HG02885 (cell line): ENCODE data around the gene ITGBL1.

Source experiments
- ATAC-seq: cut with Tn5 transposase; IDR thresholded peaks from one replicate; pipeline ENCODE4 v1.9.1; 2021; ENCODE audit warnings: mild to moderate bottlenecking; ENCODE audit not compliant: unreplicated experiment, poor library complexity

ITGBL1 gene

DNA sequence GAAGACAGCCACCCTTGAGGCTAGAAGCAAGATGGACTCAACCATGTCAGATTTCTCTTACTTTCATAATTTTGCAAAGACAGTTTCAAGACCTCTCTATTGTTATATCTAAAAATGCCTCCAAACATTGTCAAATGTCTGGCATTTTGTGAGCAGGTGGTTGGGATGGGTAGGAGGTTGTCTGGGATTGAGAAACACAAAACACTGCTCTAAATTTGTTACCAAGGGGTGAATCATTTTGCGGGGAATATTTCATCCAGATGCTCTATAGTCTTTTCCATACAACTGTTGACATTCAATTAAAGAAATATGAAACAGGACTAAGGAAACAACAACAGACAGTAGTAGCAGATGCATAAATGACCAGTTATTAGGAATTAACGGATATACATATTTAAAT, 208.2 kb downstream of the ITGBL1 start:
- ATAC-seq = no peak

DNA sequence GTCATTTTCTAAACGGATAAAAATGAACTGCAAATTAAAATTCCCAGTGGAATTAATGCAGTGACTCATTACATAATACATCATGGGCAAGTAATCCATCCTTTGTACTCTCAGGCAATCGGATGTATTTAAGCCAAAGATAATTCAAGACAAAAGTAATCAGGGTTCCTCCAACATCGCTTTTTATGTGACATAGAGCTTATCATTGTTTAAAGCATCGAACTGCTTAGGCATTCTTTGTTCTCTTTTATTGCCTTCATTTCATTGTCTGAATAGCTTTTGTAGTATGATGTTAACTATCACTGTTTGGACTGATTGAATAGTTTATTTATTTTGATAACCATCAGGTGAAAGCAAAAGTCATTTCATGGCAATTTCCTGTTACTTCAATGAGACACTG, 209.4 kb downstream of the ITGBL1 start:
- no peak for ATAC-seq

DNA sequence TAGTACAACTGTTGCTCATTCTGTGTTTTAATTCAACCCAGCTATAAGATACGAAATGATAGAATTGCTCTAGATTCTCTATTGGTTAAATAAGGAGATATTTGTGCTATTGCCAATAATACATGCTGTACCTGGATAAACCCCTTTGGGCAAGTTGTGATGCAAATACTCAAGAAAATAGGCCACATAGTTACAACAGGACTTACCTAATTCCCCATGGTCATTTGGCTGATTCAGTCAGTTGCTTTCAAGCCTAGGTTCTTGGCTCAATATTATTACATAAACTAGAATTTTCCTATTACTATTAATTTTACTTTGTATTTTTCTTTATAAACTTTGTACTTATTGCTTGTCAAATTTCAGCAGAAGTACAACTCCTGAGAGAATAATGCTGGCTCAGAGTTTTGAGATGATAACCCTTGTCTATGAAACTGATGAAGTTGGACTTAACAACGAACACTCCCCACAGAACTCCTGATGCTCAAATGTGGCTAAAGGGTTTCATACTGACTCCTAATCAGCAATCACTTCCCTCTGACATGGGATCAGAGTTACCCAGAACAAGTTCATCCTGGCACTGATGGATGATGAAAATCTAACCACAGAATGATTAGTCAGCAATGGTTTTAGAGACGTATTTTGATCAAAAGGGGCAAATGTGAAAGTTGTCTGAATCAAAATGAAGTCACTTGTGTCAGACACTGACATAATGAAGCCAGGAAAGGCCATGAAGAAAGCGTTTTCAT, 221.1 kb downstream of the ITGBL1 start:
- no peak for ATAC-seq

DNA sequence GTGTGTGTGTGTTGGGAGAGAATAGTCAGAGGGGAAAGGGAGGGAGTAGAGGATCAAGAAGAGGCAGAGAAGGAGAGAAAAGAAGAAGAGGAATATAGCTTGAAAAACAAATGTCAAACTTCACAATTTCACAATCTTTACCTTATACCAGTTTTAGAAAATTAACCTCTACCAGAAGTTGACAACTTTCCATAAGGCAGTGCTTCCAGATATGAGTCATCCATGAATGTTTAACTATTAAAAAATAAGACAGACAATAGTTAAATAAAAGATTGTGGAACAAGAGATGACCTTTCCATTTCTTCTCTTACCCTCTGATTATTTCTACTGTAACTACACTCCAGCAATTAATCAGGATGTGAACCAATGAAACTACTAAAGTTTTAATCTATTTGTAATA, 229.4 kb downstream of the ITGBL1 start:
- no peak for ATAC-seq

DNA sequence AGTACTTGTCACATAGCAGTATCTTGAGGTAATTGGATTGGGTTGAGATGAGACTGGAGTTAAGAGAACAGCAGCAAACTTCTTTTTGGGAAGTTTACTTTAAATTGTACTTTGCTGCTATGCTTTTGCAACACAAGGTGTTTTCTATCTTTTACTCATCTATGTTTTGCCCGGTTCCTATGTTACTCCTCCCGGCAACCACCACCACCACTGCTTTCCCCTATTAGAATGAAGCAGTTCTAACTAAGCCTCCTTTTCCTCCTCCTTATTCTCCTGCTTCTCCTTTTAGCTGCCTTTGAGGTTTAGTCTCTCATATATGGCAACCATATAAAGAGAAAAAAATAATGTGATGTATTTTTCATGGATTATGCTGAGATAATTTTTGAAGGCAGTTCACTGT, 233.5 kb downstream of the ITGBL1 start:
- ATAC-seq = no peak

DNA sequence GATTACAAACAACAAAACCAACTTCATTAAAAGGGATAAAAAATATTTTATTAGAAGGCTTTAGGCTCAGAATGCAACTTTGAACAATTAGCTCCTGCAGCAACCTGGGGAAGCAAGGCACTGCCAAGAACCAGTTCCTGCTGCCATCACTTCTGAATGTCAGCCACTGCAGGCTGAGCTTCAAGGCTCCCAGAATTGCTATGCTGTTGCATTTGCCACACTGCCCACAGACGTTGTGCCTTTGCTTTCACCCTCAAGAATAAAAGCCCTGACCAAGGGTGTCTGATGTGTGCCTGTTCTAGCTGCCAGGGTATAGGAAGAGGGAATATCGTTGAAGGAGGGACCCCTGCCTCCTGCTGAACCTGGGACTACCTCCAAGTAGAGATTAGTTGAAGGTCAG, 238.4 kb downstream of the ITGBL1 start:
- ATAC-seq = no peak

DNA sequence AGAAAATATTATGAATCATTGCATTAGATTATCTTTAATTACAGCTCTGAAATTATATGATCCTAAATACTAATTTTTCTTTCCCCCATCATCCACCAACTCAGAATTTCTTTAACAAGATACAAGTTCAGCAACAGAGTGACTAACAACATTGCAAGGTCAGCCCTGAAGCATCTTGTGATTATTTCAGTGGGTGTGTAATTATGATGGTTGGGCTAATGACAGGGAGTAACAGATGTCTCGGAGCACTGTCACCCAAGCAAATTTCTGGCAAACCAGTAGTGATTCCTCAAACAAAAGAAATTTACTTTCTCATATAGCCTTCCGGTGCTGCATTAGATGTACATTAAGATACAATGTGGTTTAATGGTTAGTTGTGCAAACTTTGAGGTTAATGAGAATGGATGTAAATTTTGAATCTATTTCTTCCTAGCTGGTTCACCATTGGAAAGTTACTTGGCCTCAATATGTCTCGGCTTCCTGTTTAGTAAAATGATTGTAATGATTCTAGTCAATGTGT, 238.9 kb downstream of the ITGBL1 start:
- no peak for ATAC-seq

DNA sequence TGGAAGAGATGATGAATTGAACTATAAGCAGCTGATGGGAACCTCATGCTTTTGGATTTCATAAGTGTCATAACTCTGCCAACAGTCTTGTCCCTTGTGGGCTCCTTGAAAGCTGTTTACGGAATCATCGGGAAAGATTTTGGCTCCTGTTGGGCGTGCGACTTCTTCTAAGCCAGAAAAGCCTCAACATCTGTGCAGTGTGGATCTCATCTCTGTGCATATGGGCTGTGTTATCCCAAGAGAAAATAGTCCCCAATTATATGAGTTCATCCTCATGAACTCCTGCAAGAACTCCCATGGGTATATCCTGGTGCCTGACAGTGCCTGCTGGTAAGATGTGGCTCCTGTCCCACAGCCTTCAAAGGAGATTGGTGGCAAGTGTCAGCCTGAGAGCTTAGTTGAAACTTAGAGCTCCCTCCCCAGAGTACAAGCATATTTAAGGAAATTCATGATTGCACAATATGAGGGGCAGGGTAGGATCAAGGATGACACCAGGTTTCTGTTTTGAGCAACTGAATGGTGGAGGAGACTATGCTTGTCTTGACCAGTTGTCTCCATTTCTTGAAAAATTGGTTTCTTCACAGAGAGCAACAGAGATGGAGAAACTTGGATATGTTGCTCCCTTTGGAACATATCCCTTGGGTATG, 243.5 kb downstream of the ITGBL1 start:
- ATAC-seq = no peak

DNA sequence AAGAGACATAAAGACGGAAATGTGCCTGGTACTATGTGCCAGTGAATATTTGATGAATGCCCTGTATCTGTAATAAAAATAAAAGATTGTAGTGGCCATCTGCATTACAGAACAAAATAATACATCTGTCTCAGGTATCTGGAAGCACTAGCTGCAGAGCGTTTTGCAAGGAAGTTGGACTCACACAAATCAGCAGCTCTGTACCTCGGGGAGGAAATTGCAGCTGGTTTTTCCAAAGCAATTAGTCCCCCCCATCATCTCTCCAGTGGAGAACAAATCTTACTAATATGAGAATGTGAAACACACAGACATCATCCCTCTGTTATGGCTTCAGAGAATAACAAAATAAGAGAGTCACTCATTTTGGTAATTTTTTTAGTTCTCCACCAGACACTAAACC, 245.3 kb downstream of the ITGBL1 start:
- ATAC-seq = no peak

DNA sequence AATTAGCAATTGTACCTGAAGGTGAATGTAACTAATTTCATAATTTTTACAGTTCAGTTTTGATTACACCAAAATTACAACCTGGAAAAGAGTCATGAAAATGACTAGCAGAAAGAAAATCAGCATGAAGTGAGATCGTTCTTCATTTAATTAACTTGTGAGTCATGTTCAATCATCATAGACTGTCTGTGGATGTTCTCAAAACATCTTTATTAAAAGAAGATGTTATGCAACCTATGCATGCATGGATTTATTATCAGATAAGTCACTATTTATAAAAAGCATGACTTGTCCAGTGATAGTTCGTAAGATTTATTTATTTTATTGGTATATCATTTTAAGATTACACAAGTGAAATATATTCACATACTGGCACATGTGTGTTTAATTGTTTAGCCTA, 245.9 kb downstream of the ITGBL1 start:
- no peak for ATAC-seq

DNA sequence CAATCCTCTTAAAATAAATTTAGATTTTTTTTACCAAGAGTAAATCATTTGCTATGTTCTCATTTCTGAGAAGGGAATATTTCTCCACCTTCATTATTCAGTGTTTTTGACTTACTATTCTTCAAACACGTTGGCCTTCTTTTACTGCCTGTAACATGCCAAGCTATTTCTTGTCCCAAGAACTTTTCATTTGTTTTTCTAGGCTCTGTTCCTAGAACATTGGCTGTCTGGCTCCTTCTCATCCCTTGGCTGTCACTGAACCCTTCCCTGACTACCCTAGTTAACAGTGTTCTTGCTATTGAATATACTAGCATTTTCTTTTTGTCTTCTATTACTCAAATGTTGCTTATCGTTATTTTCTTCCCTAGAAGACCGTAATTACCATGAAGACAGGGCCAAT, 248.1 kb downstream of the ITGBL1 start:
- ATAC-seq = no peak

DNA sequence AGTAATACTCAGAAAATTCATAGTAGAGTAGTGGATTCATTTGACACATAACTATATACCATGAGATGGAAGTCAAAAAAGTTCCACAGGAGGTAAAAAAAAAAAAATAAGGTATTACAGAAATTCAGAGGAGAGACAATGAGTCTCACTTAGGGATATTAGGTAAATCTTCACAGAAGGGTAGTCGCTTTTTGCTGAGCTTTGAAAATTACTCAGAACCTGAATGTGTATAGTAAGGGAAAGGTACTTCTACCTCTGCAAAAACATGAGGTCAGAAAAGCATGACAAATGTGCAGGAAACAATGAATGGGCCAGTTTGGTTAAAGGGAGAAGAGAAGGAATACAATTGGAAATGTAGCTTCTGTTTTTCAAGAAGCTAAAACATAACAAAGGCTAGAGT, 250.6 kb downstream of the ITGBL1 start:
- no peak for ATAC-seq

DNA sequence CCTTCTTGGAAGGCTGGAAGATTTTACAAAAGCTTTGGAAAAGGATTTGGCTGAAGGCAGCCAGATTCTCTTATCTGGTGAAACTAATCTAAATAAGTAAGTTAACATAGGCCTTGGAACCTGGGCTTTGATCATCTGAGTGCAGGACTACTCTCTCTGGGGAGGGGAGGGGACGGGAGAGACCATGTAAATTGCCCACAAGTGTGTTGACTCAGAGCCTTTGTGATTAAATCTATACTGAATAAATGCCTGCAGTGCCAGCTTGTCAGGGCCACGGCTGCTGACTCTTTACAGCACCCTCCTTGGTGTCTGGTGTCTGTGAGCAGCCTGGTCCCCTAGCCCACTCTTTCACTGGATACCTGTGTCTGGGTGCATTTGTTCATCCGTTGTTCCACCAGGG, 251.4 kb downstream of the ITGBL1 start:
- no peak for ATAC-seq

DNA sequence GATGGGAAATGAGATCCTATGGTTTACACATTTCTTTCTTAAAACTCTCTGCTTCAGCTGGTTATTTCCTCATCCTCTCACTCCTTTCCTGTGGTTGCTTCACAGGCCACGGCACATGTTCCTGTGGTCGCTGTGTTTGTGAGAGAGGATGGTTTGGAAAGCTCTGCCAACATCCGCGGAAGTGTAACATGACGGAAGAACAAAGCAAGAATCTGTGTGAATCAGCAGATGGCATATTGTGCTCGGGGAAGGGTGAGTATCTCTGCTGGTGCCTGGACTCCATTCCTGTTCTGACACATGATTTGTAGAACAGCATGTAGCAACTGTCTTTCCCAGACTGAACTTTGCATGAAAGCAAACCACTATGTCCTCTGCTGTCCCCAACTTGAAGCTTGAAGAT, 254.2 kb downstream of the ITGBL1 start:
- no peak for ATAC-seq

DNA sequence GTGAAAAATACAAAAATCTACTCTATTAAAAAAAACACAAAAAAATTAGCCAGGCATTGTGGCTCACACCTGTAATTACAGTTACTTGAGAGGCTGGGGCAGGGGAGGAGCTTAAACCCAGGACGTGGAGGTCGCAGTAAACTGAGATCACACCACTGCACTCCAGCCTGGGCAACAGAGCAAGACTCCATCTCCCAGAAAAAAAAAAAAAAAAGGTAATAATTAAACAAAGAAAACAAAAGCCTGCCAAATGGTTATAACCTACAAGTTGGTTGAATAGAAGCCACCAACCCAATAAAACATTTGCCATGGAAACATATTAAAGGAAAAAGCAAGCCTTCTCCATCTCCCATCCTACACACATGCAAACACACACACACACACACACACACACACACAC, 255.2 kb downstream of the ITGBL1 start:
- no peak for ATAC-seq

DNA sequence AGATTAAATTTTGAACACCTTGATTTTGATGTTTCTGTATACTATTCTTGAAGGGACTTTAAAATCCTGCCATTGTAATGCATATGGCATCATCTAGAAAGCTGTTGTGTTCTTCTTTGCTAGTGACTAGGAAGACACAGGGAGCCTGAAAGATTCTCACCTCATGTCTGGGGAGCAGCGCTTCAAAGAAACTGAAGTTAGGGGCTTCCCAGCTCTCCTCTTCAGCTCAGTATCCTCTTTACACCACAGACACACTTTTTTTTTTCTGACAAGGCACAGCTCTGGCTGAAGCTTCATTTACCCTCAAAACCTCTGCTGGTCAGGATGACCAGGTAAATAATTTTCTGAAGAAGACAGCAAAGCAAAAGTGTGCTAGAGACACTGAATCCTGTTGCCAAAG, 255.6 kb downstream of the ITGBL1 start:
- ATAC-seq = no peak

DNA sequence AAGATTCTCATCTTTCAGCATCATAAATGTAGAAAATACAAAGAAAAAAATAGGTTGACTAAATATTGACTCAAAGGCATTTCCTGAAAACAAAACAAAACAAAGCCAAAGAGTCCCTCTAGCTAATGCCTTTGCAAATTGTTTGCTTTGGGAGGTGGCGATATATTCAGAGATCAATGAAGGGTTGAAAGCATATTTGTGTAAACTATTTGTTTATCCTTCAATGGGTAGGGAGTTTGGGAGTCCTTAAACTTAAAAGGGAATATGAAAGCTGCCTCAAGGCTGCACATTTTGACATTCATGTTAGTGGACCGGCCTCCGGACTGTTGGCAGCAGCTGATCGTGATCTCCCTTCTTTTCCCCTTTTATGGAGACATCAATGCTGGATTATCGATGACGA, 257.5 kb downstream of the ITGBL1 start:
- no peak for ATAC-seq

DNA sequence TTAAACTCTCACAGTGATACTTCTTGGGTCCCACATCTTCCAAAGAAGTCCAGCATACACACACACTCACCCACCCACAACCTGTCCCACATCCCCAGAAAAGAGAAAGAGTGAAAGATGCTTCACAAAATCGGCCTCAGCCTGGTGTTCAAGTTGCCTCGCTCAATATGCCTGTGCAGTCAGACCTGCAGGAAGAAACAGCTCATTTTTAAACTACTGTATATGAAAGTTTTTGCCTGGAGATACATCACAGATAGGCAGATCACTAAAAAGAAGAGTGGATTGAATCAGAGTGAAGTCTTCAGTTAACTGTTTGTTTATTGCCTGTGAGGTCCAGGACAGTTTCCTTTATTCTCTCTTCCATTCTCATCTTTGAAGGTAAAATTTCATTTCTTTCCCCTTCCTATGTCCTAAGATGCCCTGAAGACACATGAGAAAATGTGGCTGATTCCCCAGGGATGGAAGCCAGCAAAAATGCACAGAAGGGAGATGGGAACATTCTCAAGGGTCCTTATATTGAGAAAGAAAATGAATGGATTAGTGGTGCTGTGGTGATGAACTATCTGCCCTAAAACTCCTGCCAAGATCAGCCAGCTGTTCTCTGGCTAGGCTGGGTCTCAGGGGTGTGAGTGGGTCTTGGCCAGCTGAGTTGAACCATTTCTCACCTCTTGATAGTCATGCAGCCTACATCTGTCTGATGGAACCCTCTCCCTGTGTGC, 259.0 kb downstream of the ITGBL1 start:
- ATAC-seq = no peak

DNA sequence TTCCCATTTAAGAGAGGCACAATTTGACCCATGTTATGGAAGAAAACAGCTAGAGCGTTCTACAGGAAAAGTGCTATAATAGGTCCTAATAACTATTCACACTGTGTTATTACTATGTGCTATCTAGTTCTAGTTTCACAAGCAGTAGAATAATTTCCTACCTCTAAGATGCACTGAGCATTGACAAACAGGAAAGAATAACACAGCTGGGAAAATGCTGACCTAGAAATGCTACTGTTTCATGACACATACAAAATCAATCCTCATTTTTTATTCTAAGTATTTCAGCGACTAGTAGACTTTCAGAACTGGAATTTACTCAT, 259.5 kb downstream of the ITGBL1 start:
- no peak for ATAC-seq

DNA sequence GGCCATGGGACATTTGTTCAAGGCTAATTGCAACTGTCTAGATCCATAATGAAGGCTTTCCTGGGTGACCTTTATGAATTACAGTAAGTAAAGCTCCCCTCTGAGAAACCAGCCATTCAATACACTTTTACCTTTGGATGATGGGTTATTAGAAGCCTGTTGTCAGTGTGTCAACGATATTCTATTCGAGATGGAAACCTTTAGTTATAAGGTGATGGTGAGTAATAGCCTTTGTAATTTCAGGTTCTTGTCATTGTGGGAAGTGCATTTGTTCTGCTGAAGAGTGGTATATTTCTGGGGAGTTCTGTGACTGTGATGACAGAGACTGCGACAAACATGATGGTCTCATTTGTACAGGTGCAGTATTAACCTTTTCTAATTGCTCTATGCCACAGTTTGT, 261.7 kb downstream of the ITGBL1 start:
- no peak for ATAC-seq

DNA sequence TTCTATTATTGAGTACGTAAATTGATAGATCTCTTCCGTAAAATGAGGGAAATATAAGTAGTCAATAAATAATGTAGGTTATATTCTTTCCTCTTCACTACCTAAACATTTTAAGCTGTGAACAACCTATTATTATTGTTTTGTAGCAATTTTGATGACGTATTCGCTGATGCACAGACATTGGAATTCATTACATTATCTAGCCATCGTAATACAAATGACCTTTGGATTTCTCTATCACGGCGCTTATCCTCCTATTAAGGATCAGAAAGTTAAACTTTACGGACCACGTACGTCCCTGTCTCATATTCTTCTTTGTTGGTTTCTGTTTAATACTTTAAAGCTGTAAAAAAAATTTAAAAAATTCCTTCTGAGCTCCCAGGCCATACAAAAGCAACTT, 264.9 kb downstream of the ITGBL1 start:
- no peak for ATAC-seq

DNA sequence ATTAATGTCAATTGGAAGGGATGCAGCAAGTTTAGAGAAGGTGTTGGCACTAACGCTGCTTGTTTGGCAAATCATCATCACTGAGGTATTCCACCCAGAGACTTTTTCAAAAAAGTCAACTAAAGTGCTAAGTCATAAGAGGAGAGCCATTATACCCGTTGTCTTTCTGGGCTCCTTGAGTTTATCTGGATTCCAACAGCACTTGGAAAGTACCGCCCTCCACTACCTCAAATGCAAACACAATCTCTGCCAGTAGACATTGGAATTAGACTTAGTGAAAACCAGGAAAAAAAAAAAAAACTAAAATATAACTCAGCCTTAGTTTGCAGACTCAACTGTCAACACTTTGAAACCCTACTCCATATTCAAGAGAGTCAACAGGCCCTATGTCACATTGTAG, 266.0 kb downstream of the ITGBL1 start:
- no peak for ATAC-seq
